VCaP (cell line): ENCODE results near the gene DHRSX.
"Not testable (repeated sequence)": the region's sequence is repeated elsewhere in the genome, so short reads cannot be mapped to it uniquely, and the experiment has no call there.

Source experiments
- H3K27ac ChIP-seq: fragments of 450-650 bp; 2 replicates; pipeline ENCODE4 v1.5.1; 2017
- TF ChIP-seq, protein P1 (sequence below): fragments of 450-650 bp; conservative IDR thresholded peaks from 2 replicates; pipeline ENCODE4 v1.5.1; 2017; ENCODE audit warnings: mild to moderate bottlenecking, moderate library complexity

Gene DHRSX

GRCh38 chrX:2242326-2242725 is 258.4 kb downstream of the DHRSX start:
- TF ChIP-seq, protein P1, sequence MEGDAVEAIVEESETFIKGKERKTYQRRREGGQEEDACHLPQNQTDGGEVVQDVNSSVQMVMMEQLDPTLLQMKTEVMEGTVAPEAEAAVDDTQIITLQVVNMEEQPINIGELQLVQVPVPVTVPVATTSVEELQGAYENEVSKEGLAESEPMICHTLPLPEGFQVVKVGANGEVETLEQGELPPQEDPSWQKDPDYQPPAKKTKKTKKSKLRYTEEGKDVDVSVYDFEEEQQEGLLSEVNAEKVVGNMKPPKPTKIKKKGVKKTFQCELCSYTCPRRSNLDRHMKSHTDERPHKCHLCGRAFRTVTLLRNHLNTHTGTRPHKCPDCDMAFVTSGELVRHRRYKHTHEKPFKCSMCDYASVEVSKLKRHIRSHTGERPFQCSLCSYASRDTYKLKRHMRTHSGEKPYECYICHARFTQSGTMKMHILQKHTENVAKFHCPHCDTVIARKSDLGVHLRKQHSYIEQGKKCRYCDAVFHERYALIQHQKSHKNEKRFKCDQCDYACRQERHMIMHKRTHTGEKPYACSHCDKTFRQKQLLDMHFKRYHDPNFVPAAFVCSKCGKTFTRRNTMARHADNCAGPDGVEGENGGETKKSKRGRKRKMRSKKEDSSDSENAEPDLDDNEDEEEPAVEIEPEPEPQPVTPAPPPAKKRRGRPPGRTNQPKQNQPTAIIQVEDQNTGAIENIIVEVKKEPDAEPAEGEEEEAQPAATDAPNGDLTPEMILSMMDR: no peak
- no peak overlapping the region for H3K27ac ChIP-seq

- H3K27ac ChIP-seq: not testable (repeated sequence)
Measured at GRCh38 chrX:2241496-2241895, 259.3 kb downstream of the DHRSX start.

DNA sequence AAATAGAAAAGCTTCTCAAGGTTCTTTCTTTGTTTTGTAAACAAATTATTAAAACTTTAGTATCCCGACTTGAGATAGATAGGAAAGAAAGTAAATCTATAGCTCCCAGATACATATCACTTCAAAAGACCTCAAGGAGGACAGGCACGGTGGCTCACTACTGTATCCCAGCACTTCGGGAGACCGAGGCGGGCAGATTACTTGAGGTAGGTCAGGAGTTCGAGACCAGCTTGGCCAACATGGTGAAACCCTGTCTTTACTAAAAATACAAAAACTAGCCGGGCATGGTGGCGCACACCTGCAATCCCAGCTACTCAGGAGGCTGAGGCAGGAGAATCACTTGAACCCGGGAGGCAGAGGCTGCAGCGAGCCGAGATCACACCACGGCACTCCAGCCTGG is 260.0 kb downstream of the DHRSX start:
- H3K27ac ChIP-seq: not testable (repeated sequence)

GRCh38 chrX:2237976-2238375 is 262.8 kb downstream of the DHRSX start:
- H3K27ac ChIP-seq: no peak overlapping the region

GRCh38 chrX:2231570-2232192 is 269.1 kb downstream of the DHRSX start:
- no peak overlapping the region for H3K27ac ChIP-seq
- TF ChIP-seq, protein P1: no peak

More at GRCh38 chrX:2237976-2238375, 262.8 kb downstream of the DHRSX start:
- TF ChIP-seq, protein P1: no peak

- TF ChIP-seq, protein P1: no peak
- no peak overlapping the region for H3K27ac ChIP-seq
Measured at GRCh38 chrX:2230457-2230856, 270.3 kb downstream of the DHRSX start.

DNA sequence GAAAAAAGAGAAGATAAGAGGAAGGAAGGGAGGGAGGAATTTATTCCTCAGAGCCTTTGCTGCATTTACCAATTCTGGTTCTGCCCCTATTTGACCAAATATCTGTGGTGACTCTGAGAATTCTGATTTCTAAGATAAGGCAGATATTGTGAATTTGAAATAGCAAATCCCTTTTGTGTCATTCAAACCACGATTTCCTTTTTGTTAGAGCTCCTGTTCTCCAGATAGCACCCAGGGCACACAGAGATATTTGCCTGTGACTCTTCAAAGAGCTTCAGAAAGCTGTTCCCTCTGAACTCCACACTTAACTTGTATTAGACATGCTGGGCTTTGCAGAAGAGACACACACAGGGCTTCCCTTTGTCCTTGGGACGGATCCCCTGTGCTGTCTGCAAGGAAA is 272.2 kb downstream of the DHRSX start:
- H3K27ac ChIP-seq: no peak overlapping the region
- TF ChIP-seq, protein P1: no peak

GRCh38 chrX:2226906-2227656 is 273.7 kb downstream of the DHRSX start:
- TF ChIP-seq, protein P1: no peak
- no peak overlapping the region for H3K27ac ChIP-seq
